K562 (cell line): ENCODE results near the gene CBX1. TPM values are rescaled to one million over a fixed set of nuclear protein-coding genes. Genes with fewer than 3 reads are reported as not detected.
A peak's percentile ranks its signal among the peaks of the same experiment; 100 is the strongest.

ENCODE experiments used
- ATAC-seq: fragments of 200-7000 bp; cut with Tn5 transposase; 3 replicates; pipeline ENCODE4 v1.9.1; 2020; ENCODE audit warnings: moderate library complexity
- BruUV-seq: library from RNA; stranded (reverse); fragments of 400-500 nt; replicated peaks from 2 replicates; lab custom pipeline; 2021; lab: Mats Ljungman, UMichigan
- CTCF ChIA-PET: fragments of 300-600 bp; formaldehyde crosslinking; extraction: SDS; loops from one replicate; lab custom pipeline; 2021; ENCODE audit warnings: low intra/inter-chr PET ratio; lab: Yijun Ruan, JAX
- POLR2A ChIA-PET: fragments of 300-600, 350-650 bp; sonication (Branson Sonifier 250); formaldehyde crosslinking; extraction: SDS; loops from one replicate; lab custom pipeline; 2021; ENCODE audit warnings: antibody characterized with exemption, inconsistent platforms; lab: Yijun Ruan, JAX
- DNase-seq, 4 experiments: peaks; one replicate each; pipeline versions ENCODE4 v3.0.0 to v3.0.0-alpha.2; 2011 to 2018; ENCODE audit warnings: low spot score in 3 of 4, mixed read lengths in 3 of 4; ENCODE audit errors: extremely low read depth in 1 of 4
- FAIRE-seq: peaks from 2 replicates; lab custom pipeline; 2011; peaks lifted over from hg19 to GRCh38; lab: Jason Lieb, UNC
- H2AFZ ChIP-seq: 2 replicates; pipeline ENCODE4 v1.6.0; 2011; ENCODE audit warnings: low read depth, low read length, control low read depth, inconsistent platforms
- H3K27ac ChIP-seq: fragments of 200-600 bp; 3 replicates; pipeline ENCODE4 v1.8.0; 2011; ENCODE audit warnings: low read depth, mild to moderate bottlenecking, control low read depth, inconsistent platforms, low read length, moderate library complexity, mixed read lengths; ENCODE audit errors: extremely low read depth
- H3K27me3 ChIP-seq, 2 experiments: fragments of 300-600 bp in 1 of 2; 2 replicates in 1 of 2; 3 replicates in 1 of 2; pipeline versions ENCODE4 v1.6.0 to v1.8.0; 2011; ENCODE audit warnings: inconsistent platforms in 2 of 2, low read length in 2 of 2, mild to moderate bottlenecking in 1 of 2, mixed read lengths in 1 of 2, moderate library complexity in 1 of 2; ENCODE audit not compliant: control insufficient read depth in 2 of 2, insufficient read depth in 2 of 2
- H3K36me3 ChIP-seq: fragments of 300-600 bp; 3 replicates; pipeline ENCODE4 v1.8.0; 2011; ENCODE audit warnings: mild to moderate bottlenecking, low read length, inconsistent platforms; ENCODE audit not compliant: control insufficient read depth, insufficient read depth
- H3K4me1 ChIP-seq, 2 experiments: fragments of 200-600 bp in 1 of 2; replicated peaks in 1 of 2; 2 replicates in 1 of 2; 3 replicates in 1 of 2; pipeline versions ENCODE4 v1.5.1 to v1.8.0; 2011; ENCODE audit warnings: inconsistent platforms in 2 of 2, low read length in 2 of 2, mild to moderate bottlenecking in 1 of 2, mixed read lengths in 1 of 2, moderate library complexity in 1 of 2; ENCODE audit not compliant: control insufficient read depth in 2 of 2, insufficient read depth in 2 of 2
- H3K4me2 ChIP-seq: 2 replicates; pipeline ENCODE4 v1.6.1; 2011; ENCODE audit warnings: low read length, control low read depth, inconsistent platforms, mixed read lengths; ENCODE audit not compliant: insufficient read depth
- H3K4me3 ChIP-seq: fragments of 200-600 bp; sonication (generic), shearing (Covaris generic); 2 replicates; pipeline ENCODE4 v1.5.1; 2016; ENCODE audit warnings: control low read depth, inconsistent platforms
- H3K79me2 ChIP-seq: fragments of 200-600 bp; 3 replicates; pipeline ENCODE4 v1.8.0; 2011; ENCODE audit warnings: low read length, inconsistent platforms; ENCODE audit not compliant: control insufficient read depth, insufficient read depth
- H3K9ac ChIP-seq, 2 experiments: 2 replicates each; pipeline versions ENCODE4 v1.6.0 to v1.6.1; 2011; ENCODE audit warnings: low read depth in 2 of 2, low read length in 2 of 2, control low read depth in 1 of 2, inconsistent platforms in 1 of 2, mild to moderate bottlenecking in 1 of 2, mixed read lengths in 1 of 2; ENCODE audit not compliant: insufficient read depth in 1 of 2
- H3K9me1 ChIP-seq: one replicate; pipeline ENCODE4 v1.6.0; 2011; ENCODE audit warnings: inconsistent platforms, mild to moderate bottlenecking, low read length, moderate library complexity; ENCODE audit not compliant: control insufficient read depth, insufficient read depth
- H3K9me3 ChIP-seq: replicated peaks from 2 replicates; pipeline ENCODE4 v1.5.1; 2011; ENCODE audit warnings: low read depth, low read length, inconsistent platforms; ENCODE audit not compliant: control insufficient read depth, insufficient read depth
- H4K20me1 ChIP-seq: replicated peaks from 2 replicates; pipeline ENCODE4 v1.6.1; 2011; ENCODE audit warnings: low read length, inconsistent platforms, mixed read lengths; ENCODE audit not compliant: control insufficient read depth, insufficient read depth
- ARID1B ChIP-seq: fragments of 450-650 bp; IDR thresholded peaks from 2 replicates; pipeline ENCODE4 v1.6.1; 2016; ENCODE audit warnings: antibody characterized with exemption, mild to moderate bottlenecking, inconsistent platforms
- CBFA2T2 ChIP-seq: fragments of 450-650 bp; conservative IDR thresholded peaks from 2 replicates; pipeline ENCODE4 v1.6.1; 2017; ENCODE audit warnings: mild to moderate bottlenecking
- CEBPG ChIP-seq, 3 experiments: fragments of 200-800 bp in 1 of 3; sonication (Bioruptor generic) in 1 of 3; sonication (generic) in 1 of 3; formaldehyde crosslinking in 1 of 3; IDR thresholded peaks in 2 of 3; conservative IDR thresholded peaks in 1 of 3; 2 replicates each; pipeline versions ENCODE4 v1.6.1 to v1.8.0; 2016 to 2022; ENCODE audit warnings: missing compliant biosample characterization in 2 of 3, missing genetic modification characterization in 2 of 3, mild to moderate bottlenecking in 1 of 3, missing genetic modification reagents in 1 of 3
- CHD2 ChIP-seq: IDR thresholded peaks from 2 replicates; pipeline ENCODE4 v1.6.1; 2011; ENCODE audit warnings: low read depth, low read length
- CREM ChIP-seq: IDR thresholded peaks from 2 replicates; pipeline ENCODE4 v1.6.1; 2014; ENCODE audit warnings: antibody characterized with exemption, low read depth
- CSDE1 ChIP-seq, 2 experiments: fragments of 450-650 bp; IDR thresholded peaks; 2 replicates each; pipeline ENCODE4 v1.6.1; 2016; ENCODE audit warnings: mild to moderate bottlenecking in 1 of 2
- FOXJ2 ChIP-seq: fragments of 200-800 bp; sonication (Bioruptor generic); IDR thresholded peaks from 2 replicates; pipeline ENCODE4 v1.6.1; 2016; ENCODE audit warnings: missing genetic modification characterization, missing compliant biosample characterization
- HDAC1 ChIP-seq, 2 experiments: fragments of 450-650 bp; IDR thresholded peaks; 2 replicates each; pipeline ENCODE4 v1.6.1; 2016 to 2017; ENCODE audit warnings: inconsistent platforms in 1 of 2, mild to moderate bottlenecking in 1 of 2, moderate library complexity in 1 of 2
- HDAC6 ChIP-seq: IDR thresholded peaks from 2 replicates; pipeline ENCODE4 v1.6.1; 2012; ENCODE audit warnings: low read depth, mild to moderate bottlenecking, control low read depth, inconsistent platforms, low read length, moderate library complexity
- JUN ChIP-seq, 2 experiments: sonication (generic) in 1 of 2; formaldehyde crosslinking in 1 of 2; IDR thresholded peaks; 2 replicates each; pipeline versions ENCODE4 v1.6.1 to v1.8.0; 2012 to 2022; ENCODE audit warnings: borderline replicate concordance in 2 of 2, mild to moderate bottlenecking in 2 of 2, improper control_type of control experiment in 1 of 2, low read depth in 1 of 2, low read length in 1 of 2, missing genetic modification reagents in 1 of 2
- LCOR ChIP-seq: sonication (generic); formaldehyde crosslinking; IDR thresholded peaks from 2 replicates; pipeline ENCODE4 v1.8.0; 2022; ENCODE audit warnings: mild to moderate bottlenecking, missing genetic modification reagents
- NRF1 ChIP-seq, 2 experiments: fragments of 450-650 bp; IDR thresholded peaks in 1 of 2; conservative IDR thresholded peaks in 1 of 2; 2 replicates each; pipeline ENCODE4 v1.6.1; 2014; ENCODE audit warnings: mild to moderate bottlenecking in 2 of 2
- POLR3A ChIP-seq: IDR thresholded peaks from 2 replicates; pipeline ENCODE4 v1.6.1; 2011; ENCODE audit warnings: borderline replicate concordance, mild to moderate bottlenecking, moderate library complexity; ENCODE audit not compliant: insufficient read length, insufficient read depth; ENCODE audit errors: extremely low read depth
- RNF2 ChIP-seq: sonication (generic); IDR thresholded peaks from 2 replicates; pipeline ENCODE4 v1.6.1; 2016
- TRIM24 ChIP-seq, 2 experiments: fragments of 450-650 bp; IDR thresholded peaks; 2 replicates each; pipeline ENCODE4 v1.6.1; 2016
- ZNF197 ChIP-seq: fragments of 200-800 bp; sonication (Bioruptor generic); IDR thresholded peaks from 2 replicates; pipeline ENCODE4 v1.6.1; 2016; ENCODE audit warnings: low read depth, missing genetic modification characterization, missing compliant biosample characterization
- WGBS: fragments of 100-300 bp; shearing (Covaris generic); methylation state at CpG from one replicate; pipeline ENCODE4 v1.1.6; 2016; ENCODE audit warnings: low coverage, mixed read lengths; ENCODE audit not compliant: insufficient coverage; ENCODE audit errors: missing lambda C conversion rate; 5-methylcytosine and 5-hydroxymethylcytosine counted together
- in situ Hi-C: fragments of 300-500 bp; cut with MboI; formaldehyde crosslinking; loops from 4 replicates; pipeline ENCODE4 v1.15.0; 2018; ENCODE audit warnings: inconsistent platforms, mixed read lengths
- intact Hi-C: fragments of 100-400 bp; cut with micrococcal nuclease; formaldehyde crosslinking; loops from 2 replicates; pipeline ENCODE4 v1.14.2; 2022
- polyA plus RNA-seq, 8 experiments: library from polyadenylated mRNA; depleted of rRNA in 4 of 8; stranded (reverse) in 5 of 8; unstranded in 3 of 8; fragments of >200 nt; fragmentation: Nextera tagmentation in 2 of 8; fragmentation: Illumina TruSeq in 1 of 8; extraction: Ambion mirVana in 2 of 8; extraction: Trizol in 1 of 8; gene quantifications; 2 replicates each; pipeline versions ENCODE4 v1.2.1 to v1.2.3, GENCODE V29; 2011 to 2014; ENCODE audit warnings: inconsistent platforms in 1 of 8, missing spikeins in 1 of 8
- total RNA-seq, 7 experiments: library from RNA; depleted of rRNA in 6 of 7; stranded (reverse); fragments of >200 nt in 6 of 7; fragmentation: Illumina TruSeq in 2 of 7; extraction: Trizol in 2 of 7; gene quantifications; 2 replicates each; pipeline versions ENCODE4 v1.2.1 to v1.2.3, GENCODE V29; 2011 to 2021; ENCODE audit warnings: low replicate concordance in 1 of 7
- TF ChIP-seq, protein P1 (sequence below), 2 experiments: fragments of 450-650 bp; conservative IDR thresholded peaks; 2 replicates each; pipeline ENCODE4 v1.6.1; 2017; ENCODE audit warnings: mild to moderate bottlenecking in 2 of 2, moderate library complexity in 2 of 2
- TF ChIP-seq, protein P2 (sequence below): fragments of 450-650 bp; IDR thresholded peaks from 2 replicates; pipeline ENCODE4 v1.6.1; 2017; ENCODE audit warnings: mild to moderate bottlenecking, moderate library complexity

CBX1 gene
- total and polyA plus RNA-seq, 9 of the 15 experiments (the other 6 are each of a cell fraction or from before 2014, with no cell fraction given) = 10.6 to 95.7 (median 52.7) TPM

DNA sequence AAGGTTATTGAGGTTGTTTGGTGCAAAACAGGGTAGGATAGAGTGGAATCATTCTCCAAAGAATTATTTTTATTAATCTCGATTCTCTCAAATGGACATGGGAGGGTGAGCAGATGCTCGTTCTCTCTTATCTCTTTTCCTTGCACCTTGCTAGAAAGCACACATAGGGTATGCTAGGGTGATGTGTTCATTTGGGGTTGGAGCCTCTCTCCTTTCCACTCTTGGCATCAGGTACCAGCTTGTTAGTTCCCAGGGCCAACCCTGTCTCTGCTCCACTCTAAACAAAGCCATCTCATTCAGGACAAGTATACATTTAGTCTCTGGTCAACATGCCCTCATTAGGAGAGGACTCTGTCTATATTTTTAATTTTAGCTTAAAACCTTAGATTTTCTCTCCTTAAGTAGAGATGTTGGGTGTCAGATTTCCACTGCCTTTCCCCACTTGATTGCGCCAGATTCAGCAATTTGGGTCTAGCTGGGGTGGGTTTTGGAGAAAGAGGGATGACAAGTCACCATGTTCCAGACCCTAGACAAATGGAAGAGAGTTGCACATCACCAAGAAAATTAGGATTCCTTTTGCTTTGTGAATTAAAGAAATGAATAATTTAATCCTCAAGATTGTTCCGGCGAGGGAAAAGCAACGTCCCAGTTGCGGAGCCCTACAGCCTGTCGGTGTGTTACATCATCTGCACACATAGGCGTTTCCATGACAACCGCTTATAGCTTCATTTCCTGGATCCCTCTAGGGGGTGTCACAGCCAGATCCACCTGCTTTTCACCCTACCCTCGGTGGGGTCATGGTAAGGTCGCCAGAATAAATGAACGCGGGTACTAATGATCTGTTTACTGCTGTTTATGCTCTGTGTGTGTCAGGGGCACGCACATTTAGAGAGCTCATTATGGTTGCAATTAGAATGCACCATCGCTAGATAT, 47.8 kb upstream of the CBX1 start:
- no TSS peak for BruUV-seq
- ATAC-seq (peak; percentile 89), FAIRE-seq (peak; percentile 73), DNase-seq (peak; percentile 65 to 76 (median 75))
- no peaks in the 10 kb centered on the region for H3K9me1 ChIP-seq
- 3% methylated on average over 16 of the region's 16 CpGs for WGBS
- H3K4me2 ChIP-seq = peak overlapping the region; percentile 33; the same call in 1 of the 2 replicates
- H3K27ac ChIP-seq = no peak overlapping the region
- intact Hi-C loops = no loop called here
- no peak overlapping the region for H2AFZ ChIP-seq
- in situ Hi-C loops = no loop called here
- ChIA-PET CTCF (no interaction called here), POLR2A (interaction anchor here (0.7 to 2.1 kb wide), 8 partner anchors 9 to 458 kb away, joined by 3 to 6 read pairs (median 4); partner anchors contain the start of gene SNX11)
- H3K9me3 ChIP-seq = no peaks in the 10 kb centered on the region
- no peaks in the 10 kb centered on the region for H3K79me2 ChIP-seq
- no peaks in the 10 kb centered on the region for H4K20me1 ChIP-seq
- peaks cover 13 to 30% of the 10 kb centered on the region in 2 experiments for H3K27me3 ChIP-seq
- peaks cover 7 to 20% of the 10 kb centered on the region in 2 experiments; a peak in 4 of 5 replicates for H3K4me1 ChIP-seq
- H3K9ac ChIP-seq = no peak overlapping the region; a peak in 1 of 4 replicates
- H3K36me3 ChIP-seq = no peaks in the 10 kb centered on the region
- H3K4me3 ChIP-seq = no peak overlapping the region
- no peak for TF ChIP-seq POLR3A
- TF ChIP-seq HDAC1 (IDR thresholded peaks at IDR 0.05) = no peak
- TF ChIP-seq CREM = peak; percentile 64
- no peak for TF ChIP-seq CBFA2T2
- TF ChIP-seq NRF1 (conservative IDR thresholded peaks at IDR 0.05 in 1 of 2, IDR thresholded peaks at IDR 0.05 in 1 of 2) = peak; percentile 9 to 24; a peak in 1 of 4 replicates
- peak; percentile 82 for TF ChIP-seq FOXJ2 (tag)
- TF ChIP-seq HDAC6 = no peak
- TF ChIP-seq, protein P1, sequence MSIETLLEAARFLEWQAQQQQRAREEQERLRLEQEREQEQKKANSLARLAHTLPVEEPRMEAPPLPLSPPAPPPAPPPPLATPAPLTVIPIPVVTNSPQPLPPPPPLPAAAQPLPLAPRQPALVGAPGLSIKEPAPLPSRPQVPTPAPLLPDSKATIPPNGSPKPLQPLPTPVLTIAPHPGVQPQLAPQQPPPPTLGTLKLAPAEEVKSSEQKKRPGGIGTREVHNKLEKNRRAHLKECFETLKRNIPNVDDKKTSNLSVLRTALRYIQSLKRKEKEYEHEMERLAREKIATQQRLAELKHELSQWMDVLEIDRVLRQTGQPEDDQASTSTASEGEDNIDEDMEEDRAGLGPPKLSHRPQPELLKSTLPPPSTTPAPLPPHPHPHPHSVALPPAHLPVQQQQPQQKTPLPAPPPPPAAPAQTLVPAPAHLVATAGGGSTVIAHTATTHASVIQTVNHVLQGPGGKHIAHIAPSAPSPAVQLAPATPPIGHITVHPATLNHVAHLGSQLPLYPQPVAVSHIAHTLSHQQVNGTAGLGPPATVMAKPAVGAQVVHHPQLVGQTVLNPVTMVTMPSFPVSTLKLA (conservative IDR thresholded peaks at IDR 0.05) = 0 out of 4 replicates have a peak, but pooled peaks of 1 of the 2 experiments have one; percentile 19
- TF ChIP-seq CSDE1 (IDR thresholded peaks at IDR 0.05) = peak in 1 of 2 experiments; percentile 93; a peak in 2 of 4 replicates
- TF ChIP-seq ARID1B = peak; percentile 28; the same call in 1 of the 2 replicates
- peak; percentile 41; the same call in 1 of the 2 replicates for TF ChIP-seq JUN (IDR thresholded peaks at IDR 0.05; ENCODE audit: borderline replicate concordance, low read depth, low read length)
- TF ChIP-seq JUN (CRISPR knock-in tag; IDR thresholded peaks at IDR 0.05; ENCODE audit: borderline replicate concordance) = no peak
- TF ChIP-seq CEBPG (CRISPR knock-in tag; IDR thresholded peaks at IDR 0.05) = peak; percentile 92
- peak; percentile 90 to 96 for TF ChIP-seq CEBPG (tag; conservative IDR thresholded peaks at IDR 0.05 in 1 of 2, IDR thresholded peaks at IDR 0.05 in 1 of 2)
- no peak for TF ChIP-seq CHD2
- TF ChIP-seq ZNF197 (CRISPR knock-in tag) = 0 out of 2 replicates have a peak, but pooled peaks have one; percentile 39
- TF ChIP-seq, protein P2, sequence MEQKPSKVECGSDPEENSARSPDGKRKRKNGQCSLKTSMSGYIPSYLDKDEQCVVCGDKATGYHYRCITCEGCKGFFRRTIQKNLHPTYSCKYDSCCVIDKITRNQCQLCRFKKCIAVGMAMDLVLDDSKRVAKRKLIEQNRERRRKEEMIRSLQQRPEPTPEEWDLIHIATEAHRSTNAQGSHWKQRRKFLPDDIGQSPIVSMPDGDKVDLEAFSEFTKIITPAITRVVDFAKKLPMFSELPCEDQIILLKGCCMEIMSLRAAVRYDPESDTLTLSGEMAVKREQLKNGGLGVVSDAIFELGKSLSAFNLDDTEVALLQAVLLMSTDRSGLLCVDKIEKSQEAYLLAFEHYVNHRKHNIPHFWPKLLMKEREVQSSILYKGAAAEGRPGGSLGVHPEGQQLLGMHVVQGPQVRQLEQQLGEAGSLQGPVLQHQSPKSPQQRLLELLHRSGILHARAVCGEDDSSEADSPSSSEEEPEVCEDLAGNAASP = peak; percentile 16; the same call in 1 of the 2 replicates
- TF ChIP-seq LCOR (CRISPR knock-in tag) = no peak
- TF ChIP-seq TRIM24 (IDR thresholded peaks at IDR 0.05) = peak; percentile 49 to 55; a peak in 2 of 4 replicates
- TF ChIP-seq RNF2 = peak; percentile 53
